Activated T-helper 1 cell treated with anti-CD3 and anti-CD28 coated beads, Interleukin-12 subunit alpha, Interleukin-12 subunit beta, Interleukin-2, Interleukin-4 antibody, amounts not matched to agents 30 ng/mL and 10 ng/mL and 1 ng/mL, durations not matched to agents 14 hours and 24 hours and 36 hours (primary cell): ENCODE data around the gene CREBRF. TPM values are rescaled to one million over a fixed set of nuclear protein-coding genes. Genes with fewer than 3 reads are reported as not detected.
"Not testable (repeated sequence)": the region's sequence is repeated elsewhere in the genome, so short reads cannot be mapped to it uniquely, and the experiment has no call there.

Experiments used
- DNase-seq: peaks from one replicate; pipeline ENCODE4 v3.0.0; 2021; ENCODE audit warnings: low spot score
- H3K27ac Mint-ChIP-seq: one replicate; pipeline ENCODE4 v1.8.0; 2021; ENCODE audit warnings: mild to moderate bottlenecking, mixed read lengths
- H3K27me3 Mint-ChIP-seq: one replicate; pipeline ENCODE4 v1.8.0; 2022; ENCODE audit warnings: mild to moderate bottlenecking, moderate library complexity, mixed read lengths; ENCODE audit not compliant: insufficient read depth
- H3K36me3 Mint-ChIP-seq: one replicate; pipeline ENCODE4 v1.8.0; 2021; ENCODE audit warnings: low read depth, mixed read lengths
- H3K4me1 Mint-ChIP-seq: one replicate; pipeline ENCODE4 v1.8.0; 2021; ENCODE audit warnings: low read depth, mixed read lengths
- H3K4me3 Mint-ChIP-seq: one replicate; pipeline ENCODE4 v1.8.0; 2021; ENCODE audit warnings: mild to moderate bottlenecking, moderate library complexity, mixed read lengths
- H3K9me3 Mint-ChIP-seq: one replicate; pipeline ENCODE4 v1.8.0; 2021; ENCODE audit warnings: mixed read lengths
- intact Hi-C: fragments of 100-400 bp; cut with micrococcal nuclease; formaldehyde crosslinking; loops from one replicate; pipeline ENCODE4 v1.15.1; 2024
- total RNA-seq: library from RNA; stranded (reverse); gene quantifications from 2 replicates; pipeline ENCODE4 v1.2.3, GENCODE V29; 2022

CREBRF gene
- total RNA-seq, 1 donor from 2014 or later: 7.4 TPM

DNA sequence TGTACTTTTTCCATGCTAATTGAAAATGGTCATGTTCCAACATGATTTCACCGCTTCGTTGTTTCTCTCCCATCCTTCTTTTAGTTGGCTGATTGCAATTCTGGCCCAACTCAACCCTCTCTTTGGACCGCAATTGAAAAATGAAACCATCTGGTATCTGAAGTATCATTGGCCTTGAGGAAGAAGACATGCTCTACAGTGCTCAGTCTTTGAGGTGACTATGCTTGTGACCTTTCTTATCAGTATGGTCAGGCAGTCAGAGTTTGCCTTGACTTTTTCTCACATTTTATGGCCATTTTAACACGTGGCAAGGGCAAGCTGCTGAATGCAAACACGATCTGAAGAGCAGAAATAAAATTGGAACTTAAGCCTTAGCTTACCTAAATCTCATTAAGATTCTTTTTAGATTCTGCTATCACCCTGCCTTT is 36.0 kb upstream of the CREBRF start:
- peaks cover 21% of the 10 kb centered on the region for H3K4me1 Mint-ChIP-seq
- H3K9me3 Mint-ChIP-seq: no peaks in the 10 kb centered on the region
- H3K36me3 Mint-ChIP-seq: peaks cover 32% of the 10 kb centered on the region
- intact Hi-C loops: no loop called here
- DNase-seq: no peak
- no peak overlapping the region for H3K4me3 Mint-ChIP-seq
- no peak overlapping the region for H3K27ac Mint-ChIP-seq
- H3K27me3 Mint-ChIP-seq: no peaks in the 10 kb centered on the region

DNA sequence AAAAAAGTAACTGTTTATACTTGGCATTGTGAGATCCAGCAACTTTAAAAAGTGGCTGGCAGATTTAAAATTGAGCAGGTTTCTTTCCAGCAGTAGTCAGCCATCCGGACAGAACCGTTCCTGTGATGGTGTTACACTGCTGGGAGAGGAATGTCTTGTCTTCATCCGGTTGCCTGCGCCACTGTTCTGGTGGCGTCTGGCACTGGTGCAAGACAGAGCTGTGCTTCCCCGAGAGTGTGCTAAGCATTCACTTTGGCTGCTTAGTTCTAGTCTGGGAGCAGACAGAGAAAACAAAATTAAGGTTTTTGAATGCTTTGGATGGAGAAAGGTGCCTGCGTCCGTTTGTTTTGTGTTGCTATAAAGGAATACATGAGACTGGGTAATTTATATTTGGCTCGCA is 35.5 kb upstream of the CREBRF start:
- H3K27me3 Mint-ChIP-seq: no peaks in the 10 kb centered on the region
- no peaks in the 10 kb centered on the region for H3K9me3 Mint-ChIP-seq
- H3K4me3 Mint-ChIP-seq: no peak overlapping the region
- H3K4me1 Mint-ChIP-seq: peaks cover 21% of the 10 kb centered on the region
- intact Hi-C loops: no loop called here
- no peak for DNase-seq
- no peak overlapping the region for H3K27ac Mint-ChIP-seq
- H3K36me3 Mint-ChIP-seq: peaks cover 32% of the 10 kb centered on the region

DNA sequence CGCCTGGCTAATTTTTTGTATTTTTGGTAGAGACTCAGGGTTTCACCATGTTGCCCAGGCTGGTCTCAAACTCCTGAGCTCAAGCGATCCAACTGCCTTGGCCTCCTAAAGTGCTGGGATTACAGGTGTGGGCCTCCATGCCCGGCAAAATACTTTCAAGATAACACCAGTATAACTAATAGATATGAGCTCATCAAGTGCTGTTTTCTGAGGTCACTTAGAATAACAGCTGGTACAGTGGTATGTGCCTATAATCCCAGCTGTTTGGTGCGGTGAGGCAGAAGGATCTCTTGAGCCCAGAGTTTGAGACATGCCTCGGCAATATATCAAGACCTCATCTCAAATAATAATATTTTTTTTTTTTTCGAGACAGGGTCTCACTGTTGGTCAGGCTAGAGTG is 30.5 kb upstream of the CREBRF start:
- H3K9me3 Mint-ChIP-seq: no peaks in the 10 kb centered on the region
- intact Hi-C loops: no loop called here

GRCh38 chr5:173027905-173028304 is 28.2 kb upstream of the CREBRF start:
- Mint-ChIP-seq H3K4me3 (no peak overlapping the region), H3K27ac (no peak overlapping the region)

More for the DNA sequence above, 30.5 kb upstream of the CREBRF start:
- Mint-ChIP-seq H3K27me3 (no peaks in the 10 kb centered on the region), H3K27ac (no peak overlapping the region), H3K4me3 (no peak overlapping the region), H3K4me1 (no peaks in the 10 kb centered on the region), H3K36me3 (peaks cover 18% of the 10 kb centered on the region)
- no peak for DNase-seq

DNA sequence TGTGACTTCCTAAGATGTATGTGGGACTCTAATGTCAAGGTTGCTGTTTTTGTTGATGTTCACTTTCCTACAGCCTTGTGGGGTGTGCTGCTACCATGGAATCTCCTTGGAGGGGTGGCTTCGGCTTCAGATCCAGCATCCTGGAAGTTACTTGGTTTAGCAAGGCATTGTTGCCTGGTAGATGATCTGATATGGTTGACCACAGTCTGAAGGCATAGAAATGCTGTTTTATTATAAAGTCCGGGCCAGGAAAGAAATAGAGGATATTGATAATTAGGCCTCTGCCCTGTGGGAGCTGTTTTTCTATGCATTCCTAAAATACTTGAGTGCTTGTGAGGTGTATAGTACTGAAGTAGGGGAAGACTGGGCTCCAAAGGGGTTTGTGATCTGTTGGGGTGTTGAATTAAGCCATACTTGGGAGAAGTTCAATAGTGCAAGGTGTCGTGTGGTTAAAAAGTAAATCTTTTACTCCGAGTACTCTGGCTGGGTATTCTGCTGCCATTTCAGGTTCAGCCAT is 27.3 kb upstream of the CREBRF start:
- H3K36me3 Mint-ChIP-seq: peaks cover 6% of the 10 kb centered on the region
- no peaks in the 10 kb centered on the region for H3K9me3 Mint-ChIP-seq
- H3K4me3 Mint-ChIP-seq: no peak overlapping the region
- no peak overlapping the region for H3K27ac Mint-ChIP-seq
- H3K27me3 Mint-ChIP-seq: no peaks in the 10 kb centered on the region
- no peak for DNase-seq
- peaks cover 7% of the 10 kb centered on the region for H3K4me1 Mint-ChIP-seq
- intact Hi-C loops: no loop called here

More at GRCh38 chr5:173027905-173028304, 28.2 kb upstream of the CREBRF start:
- no peaks in the 10 kb centered on the region for H3K4me1 Mint-ChIP-seq
- DNase-seq: no peak
- intact Hi-C loops: no loop called here
- peaks cover 3% of the 10 kb centered on the region for H3K36me3 Mint-ChIP-seq
- H3K9me3 Mint-ChIP-seq: no peaks in the 10 kb centered on the region
- no peaks in the 10 kb centered on the region for H3K27me3 Mint-ChIP-seq

GRCh38 chr5:173029499-173029921 is 26.6 kb upstream of the CREBRF start:
- H3K27ac Mint-ChIP-seq: no peak overlapping the region
- no peak for DNase-seq
- intact Hi-C loops: no loop called here

GRCh38 chr5:173032096-173032495 is 24.1 kb upstream of the CREBRF start:
- Mint-ChIP-seq H3K4me1 (peaks cover 38% of the 10 kb centered on the region), H3K36me3 (peaks cover 21% of the 10 kb centered on the region)
- H3K27me3 Mint-ChIP-seq, H3K27ac Mint-ChIP-seq, H3K9me3 Mint-ChIP-seq, DNase-seq, H3K4me3 Mint-ChIP-seq, intact Hi-C loops: not testable (repeated sequence)

More at GRCh38 chr5:173029499-173029921, 26.6 kb upstream of the CREBRF start:
- H3K4me3 Mint-ChIP-seq: no peak overlapping the region
- no peaks in the 10 kb centered on the region for H3K27me3 Mint-ChIP-seq
- peaks cover 14% of the 10 kb centered on the region for H3K4me1 Mint-ChIP-seq
- H3K9me3 Mint-ChIP-seq: no peaks in the 10 kb centered on the region
- peaks cover 7% of the 10 kb centered on the region for H3K36me3 Mint-ChIP-seq

DNA sequence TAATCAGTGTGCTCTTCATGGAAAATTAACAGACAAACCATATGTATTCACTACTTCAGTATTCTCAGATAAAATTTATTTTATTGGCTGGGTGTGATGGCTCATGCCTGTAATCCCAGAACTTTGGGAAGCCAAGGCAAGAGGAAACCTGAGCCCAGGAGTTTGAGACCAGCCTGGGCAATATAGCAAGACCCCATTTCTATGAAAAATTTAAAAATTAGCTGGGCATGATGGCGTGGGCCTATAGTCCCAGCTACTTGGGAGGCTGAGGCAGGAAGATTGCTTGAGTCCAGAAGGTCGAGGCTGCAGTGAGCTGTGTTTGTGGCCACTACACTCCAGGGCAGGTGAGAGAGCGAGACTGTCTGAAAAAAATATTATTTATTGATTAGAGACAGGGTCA is 23.4 kb upstream of the CREBRF start:
- Mint-ChIP-seq H3K4me1 (peaks cover 42% of the 10 kb centered on the region), H3K9me3 (no peaks in the 10 kb centered on the region), H3K36me3 (peaks cover 24% of the 10 kb centered on the region), H3K4me3 (no peak overlapping the region), H3K27ac (no peak overlapping the region), H3K27me3 (no peaks in the 10 kb centered on the region)
- DNase-seq: no peak
- intact Hi-C loops: no loop called here

- H3K27ac Mint-ChIP-seq: no peak overlapping the region
- H3K4me3 Mint-ChIP-seq: no peak overlapping the region
- H3K4me1 Mint-ChIP-seq: peaks cover 44% of the 10 kb centered on the region
- H3K36me3 Mint-ChIP-seq: peaks cover 24% of the 10 kb centered on the region
- H3K9me3 Mint-ChIP-seq: no peaks in the 10 kb centered on the region
- no peaks in the 10 kb centered on the region for H3K27me3 Mint-ChIP-seq
- no peak for DNase-seq
- intact Hi-C loops: no loop called here
These were observed 22.2 kb upstream of the CREBRF start for GRCh38 chr5:173033923-173034322.

DNA sequence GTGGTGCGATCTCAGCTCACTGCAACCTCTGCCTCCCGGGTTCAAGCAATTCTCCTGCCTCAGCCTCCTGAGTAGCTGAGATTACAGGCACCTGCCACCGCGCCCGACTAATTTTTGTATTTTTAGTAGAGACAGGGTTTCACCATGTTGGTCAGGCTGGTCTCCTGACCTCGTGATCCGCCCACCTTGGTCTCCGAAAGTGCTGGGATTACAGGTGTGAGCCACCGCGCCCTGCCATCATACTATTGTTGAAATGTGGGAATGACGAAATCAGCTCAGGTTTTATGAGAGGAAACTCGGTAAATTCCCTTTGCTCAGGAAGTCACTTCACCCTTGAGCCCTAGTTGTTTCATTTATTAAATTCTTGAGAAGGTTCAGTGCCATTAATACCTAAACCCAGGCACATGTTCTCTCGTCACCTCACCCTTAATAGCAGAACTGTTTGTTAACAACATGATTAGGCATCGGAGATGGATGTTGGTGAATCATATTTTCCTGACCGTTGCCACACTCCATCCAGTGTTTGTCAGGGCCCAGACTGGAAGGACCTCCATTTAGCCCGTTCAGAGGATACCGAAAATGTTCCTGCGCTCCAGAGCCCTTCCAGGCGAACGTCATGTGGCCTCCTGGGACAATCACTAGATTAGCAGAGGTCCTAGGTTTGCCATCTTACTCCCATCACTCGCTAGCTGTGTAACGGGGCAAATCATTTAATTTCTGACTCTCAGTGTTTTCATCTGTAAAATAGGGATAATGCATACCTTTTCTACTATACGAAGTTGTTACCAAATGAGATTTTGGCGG is 20.0 kb upstream of the CREBRF start:
- Mint-ChIP-seq H3K4me3 (peak overlapping the region; percentile 77), H3K9me3 (no peaks in the 10 kb centered on the region), H3K4me1 (peaks cover 54% of the 10 kb centered on the region), H3K36me3 (peaks cover 24% of the 10 kb centered on the region), H3K27me3 (no peaks in the 10 kb centered on the region), H3K27ac (peak overlapping the region; percentile 92)
- DNase-seq: no peak
- intact Hi-C loops: loop anchor here (1.0 kb wide), 3 partner anchors 19 to 52 kb away; no protein-coding TSS in a partner anchor

DNA sequence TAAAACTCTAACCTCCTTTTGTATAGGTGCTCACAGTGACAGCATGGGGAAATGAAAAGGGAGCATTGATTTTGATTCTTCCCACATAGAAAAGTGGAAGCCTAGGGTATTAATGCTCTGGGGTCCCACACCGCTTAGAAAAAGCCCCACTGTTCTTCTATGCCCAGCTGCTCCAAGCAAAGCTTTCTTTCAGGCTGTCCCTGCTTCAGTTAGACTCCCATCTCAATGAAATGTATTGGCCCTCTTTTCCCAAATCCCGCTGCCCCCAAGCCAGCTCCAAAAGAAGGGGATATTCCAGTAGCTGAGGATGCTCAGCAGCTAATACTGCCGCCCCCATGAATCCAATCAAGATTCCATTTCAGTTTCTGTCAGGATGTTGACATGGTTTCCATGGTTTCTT is 17.0 kb upstream of the CREBRF start:
- intact Hi-C loops: no loop called here
- no peaks in the 10 kb centered on the region for H3K27me3 Mint-ChIP-seq
- peak overlapping the region; percentile 16 for H3K27ac Mint-ChIP-seq
- H3K4me1 Mint-ChIP-seq: peaks cover 44% of the 10 kb centered on the region
- H3K4me3 Mint-ChIP-seq: no peak overlapping the region
- no peaks in the 10 kb centered on the region for H3K9me3 Mint-ChIP-seq
- peaks cover 20% of the 10 kb centered on the region for H3K36me3 Mint-ChIP-seq
- no peak for DNase-seq

GRCh38 chr5:173039964-173040363 is 16.2 kb upstream of the CREBRF start:
- H3K4me3 Mint-ChIP-seq: no peak overlapping the region
- H3K27ac Mint-ChIP-seq: peak overlapping the region; percentile 16
- intact Hi-C loops: no loop called here
- peaks cover 36% of the 10 kb centered on the region for H3K4me1 Mint-ChIP-seq
- no peak for DNase-seq
- H3K36me3 Mint-ChIP-seq: peaks cover 12% of the 10 kb centered on the region
- no peaks in the 10 kb centered on the region for H3K9me3 Mint-ChIP-seq
- H3K27me3 Mint-ChIP-seq: no peaks in the 10 kb centered on the region

- Mint-ChIP-seq H3K27ac (no peak overlapping the region), H3K4me1 (peaks cover 16% of the 10 kb centered on the region), H3K27me3 (no peaks in the 10 kb centered on the region), H3K9me3 (no peaks in the 10 kb centered on the region), H3K36me3 (peaks cover 3% of the 10 kb centered on the region), H3K4me3 (no peak overlapping the region)
- no peak for DNase-seq
- intact Hi-C loops: no loop called here
These were observed 14.0 kb upstream of the CREBRF start for GRCh38 chr5:173041881-173042762.
